ENCODE results near the gene IRF2BPL. TPM values are rescaled to one million over a fixed set of nuclear protein-coding genes. Genes with fewer than 3 reads are reported as not detected.

The IRF2BPL gene
- total RNA-seq, 1 experiment from 2014 or later = 27.6 TPM

DNA sequence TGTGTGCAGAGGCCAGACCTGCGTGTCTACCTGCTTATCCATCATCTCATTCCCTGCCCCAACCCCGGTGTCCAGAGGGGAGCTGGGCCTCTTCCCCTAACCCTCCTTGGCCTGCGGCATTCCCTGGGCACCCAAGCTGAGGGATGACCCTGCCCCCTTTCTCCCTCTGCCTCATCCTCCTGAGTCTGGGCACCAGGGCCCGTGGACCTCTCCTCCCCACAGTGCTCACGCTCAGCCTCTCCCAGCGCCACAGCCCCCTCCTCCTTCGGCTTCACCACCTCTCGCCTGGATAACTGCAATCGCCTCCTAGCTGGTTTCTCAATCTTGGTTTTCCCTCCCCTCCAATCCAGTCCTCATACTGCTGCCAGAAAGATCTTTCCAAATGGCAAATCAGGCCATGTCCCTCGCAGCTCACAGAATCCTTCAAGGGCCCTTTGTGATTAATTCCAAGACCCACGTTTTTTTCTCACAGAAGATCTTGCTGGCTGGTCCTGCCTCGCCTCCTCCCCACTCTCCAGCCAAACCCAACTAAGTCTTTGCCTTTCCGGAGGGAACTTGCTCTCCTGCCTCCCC lies 16.2 kb downstream of the IRF2BPL start:
- DNase-seq (ENCODE audit: low read depth) = no peak

DNA sequence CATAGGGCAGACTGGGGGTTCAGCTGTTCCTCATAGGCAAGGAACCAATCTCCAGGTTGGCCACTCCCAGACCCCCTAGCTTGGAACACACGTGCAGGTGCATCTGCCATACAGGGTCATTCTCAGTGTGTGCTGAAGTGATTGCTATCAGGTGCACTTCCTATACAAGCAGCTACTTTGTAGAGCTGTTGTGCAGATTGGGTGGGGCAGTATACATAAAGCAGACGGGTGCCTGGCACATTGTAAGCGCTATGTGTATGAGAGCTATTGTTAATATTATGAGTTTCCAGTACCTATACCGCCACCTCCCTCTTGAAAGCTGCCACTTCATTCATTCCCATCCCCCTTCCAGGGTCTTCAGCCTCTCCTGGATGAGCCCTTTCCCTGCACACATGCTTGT lies 17.3 kb downstream of the IRF2BPL start:
- DNase-seq (ENCODE audit: low read depth) = no peak

DNA sequence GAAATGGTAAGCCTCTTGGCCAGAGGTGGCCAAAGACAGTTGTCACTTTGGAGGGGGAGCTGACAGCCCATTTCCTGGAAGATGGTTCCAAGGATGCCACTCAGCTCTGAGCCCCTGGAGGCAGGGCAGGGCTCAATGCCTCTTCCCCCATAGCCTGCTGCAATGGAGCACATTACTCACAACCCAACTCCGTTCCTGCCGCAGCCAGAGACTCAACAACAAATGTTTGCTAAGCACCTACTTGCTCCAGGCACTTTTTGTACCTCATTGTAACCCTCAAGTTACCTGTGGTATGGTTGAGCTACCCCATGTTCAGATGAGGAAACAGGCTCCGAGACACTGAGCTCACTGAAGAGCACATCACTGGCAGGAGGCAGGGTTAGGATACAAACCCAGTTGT lies 19.5 kb downstream of the IRF2BPL start:
- DNase-seq (ENCODE audit: low read depth) = no peak

DNA sequence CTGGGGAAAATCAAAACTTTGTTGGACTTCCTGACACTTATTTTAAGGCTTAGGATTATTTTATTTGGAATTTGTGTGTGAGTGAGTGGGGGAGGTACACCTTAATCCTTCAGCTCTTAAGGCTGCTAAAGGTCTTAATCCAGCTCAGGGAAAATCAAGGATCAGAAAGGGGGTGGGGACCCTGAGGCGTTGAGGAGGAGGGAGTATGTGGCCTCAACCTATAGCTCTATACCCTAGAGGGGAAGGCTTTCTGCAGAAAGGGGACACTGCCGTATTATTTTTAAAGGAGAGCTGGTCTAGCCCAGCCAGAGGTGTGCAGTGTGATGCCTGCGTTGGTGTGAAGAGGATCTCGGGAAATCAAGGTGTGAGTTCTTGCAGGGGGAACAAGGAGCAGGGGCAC lies 20.0 kb downstream of the IRF2BPL start:
- no peak for DNase-seq (ENCODE audit: low read depth)

DNA sequence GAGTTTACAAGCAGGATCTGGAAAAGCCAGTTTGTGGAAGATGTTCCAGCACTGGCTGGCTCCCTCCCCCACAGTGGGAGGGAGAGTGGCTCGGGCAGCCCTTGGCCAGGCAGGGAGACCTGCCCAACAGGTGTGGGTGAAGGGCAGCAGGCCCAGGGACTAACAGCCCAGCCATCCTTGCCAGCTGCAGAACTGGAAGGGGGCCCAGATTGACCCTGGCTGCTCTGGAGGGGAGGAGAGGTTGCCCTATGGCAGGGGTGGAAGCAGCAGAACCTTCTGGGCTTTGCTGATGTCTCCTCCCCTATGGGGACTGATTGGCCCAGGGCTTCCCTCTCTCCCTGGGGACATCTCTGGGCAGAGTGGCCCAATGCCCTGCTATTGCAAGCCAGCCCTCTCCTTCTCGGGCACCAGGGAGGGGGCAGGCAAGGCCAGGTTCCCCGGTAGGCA lies 20.5 kb downstream of the IRF2BPL start:
- no peak for DNase-seq (ENCODE audit: low read depth)

DNA sequence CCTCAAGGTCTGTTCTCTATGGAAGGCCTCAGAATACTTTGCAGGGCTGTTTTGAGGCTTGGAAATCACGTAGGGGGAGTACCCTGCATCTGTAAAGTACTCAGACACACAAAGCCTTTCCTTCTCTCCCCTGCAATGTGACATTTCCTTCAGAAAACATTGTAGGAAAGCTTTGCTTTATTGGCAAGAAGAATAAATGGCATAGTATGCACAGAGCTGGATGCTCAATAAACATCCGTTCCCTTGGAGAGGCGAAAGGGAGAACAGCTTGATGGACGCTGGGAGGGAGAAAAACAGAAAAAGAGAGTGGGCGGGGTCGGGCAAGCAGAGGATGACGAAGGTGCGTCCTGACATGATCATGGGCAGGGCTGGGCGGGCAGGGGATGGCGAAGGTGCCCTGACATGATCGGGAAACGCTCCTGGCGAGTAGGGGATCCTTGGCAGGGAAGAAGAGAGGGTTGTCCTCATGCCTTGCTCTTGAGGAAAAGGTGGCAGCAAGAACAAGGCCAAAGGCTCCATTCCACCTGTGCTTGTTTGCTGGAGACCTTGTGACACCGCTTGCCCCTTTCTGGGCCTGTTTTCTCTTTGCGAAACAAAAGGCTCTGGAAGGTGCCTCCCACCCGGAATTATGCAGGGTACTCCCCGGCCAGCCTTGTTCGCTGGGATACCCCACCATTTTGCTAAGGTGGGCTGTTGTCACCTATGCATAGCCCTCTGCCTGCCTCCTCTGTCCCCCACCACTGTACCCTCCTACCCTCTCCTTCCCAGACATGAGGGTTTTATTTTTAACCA lies 21.1 kb downstream of the IRF2BPL start:
- no peak for DNase-seq (ENCODE audit: low read depth)

DNA sequence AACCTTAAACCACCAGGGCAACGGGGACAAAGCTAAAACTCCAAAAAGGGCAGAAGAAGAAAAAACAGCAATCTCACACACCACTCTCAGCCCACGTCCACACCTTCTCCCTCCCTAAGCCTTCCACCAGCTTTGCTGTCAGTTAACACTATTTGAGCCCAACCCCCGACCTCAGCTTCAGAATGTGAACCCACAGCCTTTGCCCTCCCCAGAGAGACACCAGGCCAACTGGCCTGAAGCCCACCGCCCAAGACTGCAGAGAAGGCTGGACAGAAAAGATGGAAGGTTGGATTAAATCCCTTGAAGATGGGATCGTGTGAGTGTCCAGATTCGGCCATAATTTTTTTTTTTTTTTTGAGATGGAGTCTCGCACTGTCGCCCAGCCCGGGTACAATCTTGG lies 22.4 kb downstream of the IRF2BPL start:
- no peak for DNase-seq (ENCODE audit: low read depth)

DNA sequence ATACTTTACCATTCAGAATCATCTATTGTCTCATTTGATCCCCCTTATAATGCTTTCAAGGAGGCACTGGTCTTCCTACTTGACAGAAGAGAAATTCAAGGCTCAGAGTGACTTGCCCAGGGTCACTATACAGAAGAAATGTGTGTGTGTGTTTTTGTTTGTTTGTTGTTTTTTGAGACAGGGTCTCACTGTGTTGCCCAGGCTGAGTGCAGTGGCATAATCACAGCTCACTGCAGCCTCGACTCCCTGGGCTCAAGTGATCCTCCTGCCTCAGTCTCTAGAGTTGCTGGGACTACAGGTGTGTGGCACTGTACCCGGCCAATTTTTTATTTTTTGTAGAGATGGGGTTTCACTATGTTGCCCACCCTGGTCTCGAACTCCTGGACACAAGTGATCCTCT lies 22.9 kb downstream of the IRF2BPL start:
- DNase-seq (ENCODE audit: low read depth) = no peak

DNA sequence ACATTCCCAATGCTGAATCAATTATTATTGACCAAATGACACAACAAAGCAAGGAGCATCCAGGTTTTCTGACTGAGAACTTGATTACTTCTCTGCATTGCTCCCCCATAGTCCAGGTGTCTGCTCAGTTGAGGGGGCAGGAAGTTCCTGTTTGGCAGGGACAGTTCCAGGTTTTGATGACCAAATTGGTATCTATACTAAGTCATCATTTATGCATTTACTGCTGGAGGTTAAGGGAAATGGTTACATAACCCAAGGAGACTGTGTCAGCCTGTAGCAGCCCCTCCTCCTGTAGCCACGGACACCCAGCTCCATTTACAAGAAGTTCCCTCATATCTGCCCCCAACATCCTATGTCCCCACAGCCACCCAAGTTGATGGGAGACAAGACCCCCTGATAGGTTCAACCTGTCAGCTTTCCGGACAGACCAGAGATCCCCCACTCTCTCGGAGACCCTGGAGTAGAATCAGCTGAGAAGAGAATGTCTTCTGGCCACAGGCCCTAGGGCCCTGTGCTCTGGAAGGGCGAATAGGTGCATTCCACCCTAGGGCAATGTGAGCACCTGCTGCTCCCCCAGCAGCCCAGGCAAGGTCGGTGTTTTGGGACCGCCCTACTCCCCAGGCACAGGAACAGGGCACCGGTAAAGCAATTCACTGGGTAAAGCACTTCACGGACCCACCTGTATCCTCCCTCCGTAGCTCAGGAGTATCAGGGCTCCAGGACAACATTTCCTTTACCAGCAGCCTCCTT lies 23.6 kb downstream of the IRF2BPL start:
- no peak for DNase-seq (ENCODE audit: low read depth)

DNA sequence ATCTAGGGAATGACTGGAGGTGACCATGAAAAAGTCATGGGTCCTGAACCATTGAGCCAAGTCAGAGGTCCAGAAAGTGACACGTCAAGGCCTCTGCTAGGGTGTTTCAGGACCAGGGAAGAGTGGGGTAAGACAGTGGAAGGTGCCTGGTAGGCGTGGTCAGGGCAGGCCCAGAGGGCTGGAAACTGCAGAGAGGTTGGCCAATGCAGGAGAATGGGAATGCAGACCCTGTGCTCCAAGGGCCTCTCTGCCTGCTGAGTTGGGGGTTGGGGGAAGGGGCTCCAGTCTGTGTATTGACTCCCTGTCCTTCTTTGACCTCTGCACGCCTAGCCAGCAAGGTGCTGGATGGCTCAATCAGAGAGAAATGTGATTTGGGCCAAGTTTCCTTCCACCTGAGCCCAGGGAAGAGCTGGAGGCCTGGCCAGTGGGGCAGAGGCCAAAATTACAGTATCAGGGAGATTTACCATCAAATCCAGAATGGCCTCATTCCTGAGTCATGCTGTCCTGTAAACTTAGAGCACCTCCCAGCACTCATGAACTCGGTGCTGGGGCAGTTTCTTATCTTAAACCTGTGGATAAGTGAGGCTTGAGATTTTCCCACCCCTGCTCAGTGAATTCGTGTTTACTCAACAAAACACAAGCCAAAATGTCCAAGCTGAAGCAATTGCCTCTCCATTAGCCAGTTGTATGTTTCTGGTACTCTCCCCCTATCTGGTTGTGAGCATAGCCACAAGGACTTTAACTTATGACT lies 24.4 kb downstream of the IRF2BPL start:
- DNase-seq (ENCODE audit: low read depth) = no peak

DNA sequence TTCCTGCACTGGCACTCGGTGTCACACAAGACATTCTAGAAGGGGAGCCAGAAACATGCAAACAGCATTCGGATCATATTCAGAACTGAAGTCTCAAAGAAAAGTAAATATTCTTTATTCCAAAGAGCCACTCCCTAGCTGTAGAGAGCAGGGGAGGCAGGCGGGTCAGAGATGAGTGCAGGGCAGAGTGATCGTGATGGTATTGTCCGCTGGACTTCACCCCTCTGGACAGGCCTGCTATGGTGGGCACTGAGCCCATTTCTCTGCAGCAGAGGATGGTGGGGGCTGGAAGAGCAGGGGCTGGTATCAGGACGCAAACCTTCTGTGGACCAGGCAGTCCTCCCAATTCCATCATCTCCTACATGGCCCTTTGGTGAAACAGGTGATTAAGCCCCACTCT lies 25.6 kb downstream of the IRF2BPL start:
- no peak for DNase-seq (ENCODE audit: low read depth)

DNA sequence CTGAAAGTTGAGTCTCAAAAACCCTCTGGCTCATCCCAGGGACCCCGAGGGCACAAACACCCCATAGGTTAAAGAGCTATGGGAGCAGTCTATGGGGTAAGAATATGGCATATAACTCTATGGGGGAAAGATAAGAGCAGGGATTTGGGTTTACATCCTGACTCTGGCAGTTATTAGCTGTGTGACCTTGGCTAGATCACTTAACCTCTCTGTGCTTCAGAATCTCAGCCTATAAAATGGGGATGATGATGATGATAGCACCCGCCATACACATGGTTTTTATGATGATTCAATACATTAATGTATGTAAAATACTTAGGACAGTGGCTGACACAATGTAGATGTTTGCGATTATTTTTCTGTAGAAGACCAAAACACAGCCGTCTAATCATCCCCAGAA lies 26.2 kb downstream of the IRF2BPL start:
- DNase-seq (ENCODE audit: low read depth) = no peak

DNA sequence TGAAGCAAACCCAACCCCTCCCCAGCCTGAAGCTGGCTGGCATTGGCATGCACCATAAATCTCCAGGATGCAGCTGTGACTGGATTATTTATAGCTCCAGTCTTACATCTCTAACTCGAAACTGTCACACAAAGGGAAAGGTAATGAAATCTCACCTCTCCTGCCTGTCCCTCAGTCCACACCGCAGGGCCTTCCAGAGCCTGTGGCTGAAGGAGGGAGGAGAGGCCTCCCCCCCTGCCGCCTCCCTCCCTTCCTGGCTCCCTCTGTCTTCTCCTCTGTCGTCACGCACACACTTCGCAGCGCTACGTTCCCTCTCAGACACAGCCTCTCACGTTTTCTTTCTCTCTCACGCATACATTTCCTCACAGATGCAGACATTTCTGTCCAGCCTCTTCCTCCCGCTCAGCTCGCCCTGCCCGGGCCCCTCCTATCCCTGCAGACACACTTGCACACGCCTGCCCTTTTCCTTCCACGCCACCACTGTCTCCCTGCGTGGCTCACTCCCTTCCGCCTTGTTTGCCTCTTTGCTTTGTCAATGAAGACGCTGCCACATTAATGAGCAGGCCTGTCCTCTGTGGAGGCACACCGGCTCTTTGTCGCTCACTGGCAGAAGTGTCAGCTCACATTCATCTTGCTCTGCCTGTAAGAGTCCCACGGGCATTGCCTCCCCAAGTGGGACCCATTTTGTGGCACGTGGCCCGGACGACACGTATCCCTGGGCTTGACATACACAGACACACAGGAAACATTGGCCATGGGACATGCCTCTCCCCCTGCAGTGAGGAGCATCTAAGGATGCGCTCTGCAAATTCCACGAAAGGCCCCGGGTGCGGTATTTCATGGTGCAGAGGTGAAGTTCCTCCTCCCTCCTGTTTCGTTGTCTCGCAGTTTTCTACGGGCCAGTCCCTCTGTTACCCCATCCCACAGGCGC lies 27.9 kb downstream of the IRF2BPL start:
- no peak for DNase-seq (ENCODE audit: low read depth)

DNA sequence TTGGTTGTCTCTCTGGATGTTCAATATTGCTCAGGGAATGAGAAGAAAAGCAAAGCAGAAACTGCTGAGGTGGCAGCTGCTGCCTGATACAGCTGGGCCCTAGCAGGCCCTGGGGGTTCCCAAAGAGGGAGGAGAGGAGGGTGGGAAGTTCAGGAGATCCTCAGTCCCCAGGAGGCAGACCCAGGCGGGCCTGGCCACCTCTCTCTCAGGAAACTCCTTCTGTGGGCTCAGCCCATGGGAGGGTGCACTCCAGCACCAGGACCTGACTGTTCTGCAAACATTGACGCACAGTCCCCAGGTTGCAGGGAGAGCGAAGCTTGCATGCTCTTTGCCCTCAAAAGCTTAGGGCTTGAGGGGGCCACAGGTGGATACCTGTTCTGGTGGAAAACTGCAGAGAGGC lies 29.6 kb downstream of the IRF2BPL start:
- DNase-seq (ENCODE audit: low read depth) = no peak

DNA sequence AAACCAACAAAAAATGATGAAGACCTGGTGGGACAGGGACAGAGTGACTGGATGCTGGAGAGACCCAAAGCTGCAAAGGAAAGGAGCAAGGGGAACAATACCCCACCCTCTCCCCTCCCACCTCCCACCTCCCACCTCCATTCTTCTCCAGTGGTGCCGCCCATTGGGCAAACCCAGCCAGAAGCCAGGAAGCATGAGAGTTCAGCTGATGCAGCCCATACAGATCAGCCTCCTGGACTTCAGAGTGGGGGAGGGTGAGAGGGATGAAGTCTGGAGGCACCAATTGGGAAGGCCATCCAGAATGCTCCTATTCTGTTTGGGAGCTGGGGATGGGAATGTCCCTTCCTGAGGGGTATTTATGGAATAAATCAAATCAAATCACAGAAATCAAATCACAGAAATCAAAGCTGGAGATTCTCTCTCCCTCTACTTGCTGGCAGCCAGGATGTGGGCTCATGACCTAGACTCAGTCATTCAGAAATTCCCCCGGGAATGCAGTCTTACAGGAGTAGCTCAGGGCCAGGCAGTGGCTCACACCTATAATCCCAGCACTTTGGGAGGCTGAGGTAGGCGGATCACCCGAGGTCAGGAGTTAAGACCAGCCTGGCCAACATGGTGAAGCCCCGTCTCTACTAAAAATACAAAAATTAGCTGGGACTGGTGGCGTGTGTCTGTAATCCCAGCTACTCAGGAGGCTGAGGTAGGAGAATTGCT lies 31.1 kb downstream of the IRF2BPL start:
- no peak for DNase-seq (ENCODE audit: low read depth)

DNA sequence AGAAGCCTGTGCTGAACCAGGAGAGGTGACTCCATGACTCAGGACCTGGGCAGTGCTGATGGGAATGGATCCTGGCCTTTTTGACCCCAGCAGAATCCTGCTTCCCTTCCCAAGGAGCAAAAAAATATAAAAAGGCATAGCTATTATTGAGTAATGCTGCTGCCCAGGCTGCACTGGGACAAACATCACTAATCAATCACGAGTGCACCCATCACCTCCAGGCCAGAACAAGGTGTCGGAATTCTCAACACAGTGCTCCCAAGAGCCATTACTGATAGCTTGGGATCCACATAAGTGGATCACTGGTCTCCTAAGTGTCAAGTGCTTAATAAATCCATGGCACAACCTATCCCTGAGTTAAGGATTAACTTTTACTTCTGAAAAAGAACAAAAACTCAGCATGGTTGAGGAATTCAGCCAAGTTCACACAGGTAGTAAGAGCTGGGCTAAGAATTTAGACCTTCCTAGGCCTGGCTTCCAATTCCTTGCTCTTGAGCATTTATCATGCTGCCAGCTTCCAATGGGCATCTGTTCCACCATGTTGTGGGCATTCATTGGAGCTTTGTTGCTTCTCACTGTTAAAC lies 31.9 kb downstream of the IRF2BPL start:
- DNase-seq (ENCODE audit: low read depth) = no peak

DNA sequence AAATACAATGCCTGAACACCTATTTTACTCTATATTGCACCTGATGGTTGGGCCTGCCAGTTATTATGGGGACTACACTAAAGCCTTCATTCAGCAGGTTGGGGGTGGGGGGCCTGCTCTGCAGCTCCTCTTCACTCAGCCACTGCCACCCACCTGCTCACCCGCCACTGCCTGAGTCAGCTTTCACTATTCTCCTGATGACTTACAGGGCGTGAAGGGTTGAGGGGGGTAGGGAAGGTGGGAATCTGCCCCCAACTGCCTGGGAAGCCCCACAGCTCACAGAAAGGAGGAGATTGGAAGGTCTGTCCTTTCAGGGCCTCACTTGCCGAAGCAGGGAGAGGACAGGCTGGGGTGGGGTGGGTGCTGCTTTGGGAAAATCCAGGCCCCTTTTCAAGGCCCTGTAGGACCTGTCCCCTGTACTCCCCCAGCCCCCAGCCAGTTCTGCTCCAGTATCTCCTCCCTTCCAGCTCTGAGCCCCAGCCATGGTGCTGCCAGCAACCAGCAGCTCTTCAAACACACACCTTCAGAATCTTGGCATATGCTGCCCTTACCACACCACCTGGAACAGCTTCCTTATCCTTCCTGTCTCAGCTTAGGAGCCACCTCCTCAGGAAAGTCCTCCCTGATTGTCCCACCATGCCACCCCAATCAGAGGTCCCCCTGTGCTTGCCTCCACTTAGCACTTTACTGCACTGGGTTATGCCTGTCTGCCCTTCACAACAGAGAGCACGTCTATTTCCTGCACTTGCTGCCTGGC lies 33.1 kb downstream of the IRF2BPL start:
- no peak for DNase-seq (ENCODE audit: low read depth)

DNA sequence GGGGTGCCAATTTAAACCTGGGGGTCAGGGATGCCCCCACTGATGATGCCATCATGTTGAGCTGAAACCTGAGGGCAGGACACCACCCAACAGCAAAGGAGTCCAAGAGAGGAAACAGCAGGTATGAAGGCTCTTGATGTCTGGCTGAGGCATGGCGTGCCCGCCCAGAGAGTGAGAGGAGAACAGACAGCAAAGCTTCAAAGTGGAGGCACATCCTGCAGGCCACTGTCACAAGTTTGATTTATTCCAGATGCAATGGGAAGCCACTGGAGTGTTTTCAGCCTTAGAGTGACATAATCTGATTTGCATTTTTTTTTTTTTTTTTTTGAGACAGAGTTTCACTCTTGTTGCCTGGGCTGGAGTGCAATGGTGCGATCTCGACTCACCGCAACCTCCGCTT lies 34.8 kb downstream of the IRF2BPL start:
- DNase-seq (ENCODE audit: low read depth) = no peak

DNA sequence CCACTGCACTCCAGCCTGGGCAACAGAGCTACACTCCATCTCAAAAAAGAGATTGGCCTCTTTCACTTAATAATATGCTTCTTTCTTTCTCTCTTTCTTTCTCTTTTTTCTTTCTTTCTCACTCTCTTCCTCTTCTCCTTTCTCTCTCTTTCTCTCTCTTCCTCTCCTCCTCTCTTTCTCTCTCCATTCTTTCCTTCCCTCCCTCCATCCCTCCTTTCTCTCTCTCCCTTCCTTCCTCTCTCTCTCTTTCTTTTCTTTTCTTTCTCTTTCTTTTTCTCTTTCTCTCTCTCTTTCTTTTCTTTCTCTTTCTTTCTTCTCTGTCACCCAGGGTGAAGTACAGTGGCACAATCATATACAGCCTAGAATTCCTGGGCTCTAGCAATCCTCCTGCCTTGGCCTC lies 38.4 kb downstream of the IRF2BPL start:
- no peak for DNase-seq (ENCODE audit: low read depth)

All from HT1080 (cell line).